Left kidney (tissue), 2 donors: ENCODE data around the gene MCCD1. TPM values are rescaled to one million over a fixed set of nuclear protein-coding genes. Genes with fewer than 3 reads are reported as not detected.
"Not testable (repeated sequence)": the region's sequence is repeated elsewhere in the genome, so short reads cannot be mapped to it uniquely, and the experiment has no call there.

Source experiments
- DNase-seq: peaks from one replicate; pipeline ENCODE4 v3.0.0-alpha.2; 2013
- polyA plus RNA-seq: library from polyadenylated mRNA; unstranded; fragments of 120-200 nt; gene quantifications from one replicate; pipeline ENCODE4 v1.2.1, GENCODE V29; 2013; ENCODE audit not compliant: insufficient read length

MCCD1 gene
- polyA plus RNA-seq, 1 donor: 11.9 TPM

GRCh38 chr6:31541059-31541657 is 12.4 kb downstream of the MCCD1 start:
- peak; percentile 56 for DNase-seq

- peak; percentile 96 for DNase-seq
Measured at GRCh38 chr6:31541658-31542521, 13.1 kb downstream of the MCCD1 start, which contains the start of gene DDX39B. TSS of gene DDX39B (minus strand) at chr6:31542003. CDS start at chr6:31540532, 1,471 bp downstream.

- no peak for DNase-seq
Measured at GRCh38 chr6:31543639-31544038, 14.9 kb downstream of the MCCD1 start.

GRCh38 chr6:31544676-31545075 is 15.9 kb downstream of the MCCD1 start:
- DNase-seq: no peak

- no peak for DNase-seq
Measured at GRCh38 chr6:31545291-31545690, 16.5 kb downstream of the MCCD1 start.

- DNase-seq: peak; percentile 87
Measured at GRCh38 chr6:31546339-31546957, 17.7 kb downstream of the MCCD1 start, which contains the start of gene ATP6V1G2. TSS of gene ATP6V1G2 (minus strand) at chr6:31546608. CDS start at chr6:31546559, 49 bp downstream.

GRCh38 chr6:31546958-31547726 is 18.4 kb downstream of the MCCD1 start, which contains the start of gene NFKBIL1:
TSS of gene NFKBIL1 (plus strand) at chr6:31547608. CDS start at chr6:31547695, 87 bp downstream.
- peak; percentile 96 for DNase-seq

GRCh38 chr6:31547727-31548543 is 19.2 kb downstream of the MCCD1 start:
- no peak for DNase-seq

GRCh38 chr6:31548544-31548873 is 19.7 kb downstream of the MCCD1 start:
- DNase-seq: no peak

GRCh38 chr6:31551371-31551770 is 22.6 kb downstream of the MCCD1 start:
- DNase-seq: not testable (repeated sequence)

GRCh38 chr6:31556307-31556706 is 27.5 kb downstream of the MCCD1 start:
- no peak for DNase-seq

GRCh38 chr6:31557443-31558317 is 28.9 kb downstream of the MCCD1 start:
- DNase-seq: no peak

- DNase-seq: no peak
Measured at GRCh38 chr6:31558318-31558625, 29.5 kb downstream of the MCCD1 start.

- DNase-seq: no peak
Measured at GRCh38 chr6:31558631-31559500, 30.1 kb downstream of the MCCD1 start.

GRCh38 chr6:31559606-31559957 is 30.8 kb downstream of the MCCD1 start:
- no peak for DNase-seq

GRCh38 chr6:31559958-31560696 is 31.4 kb downstream of the MCCD1 start:
- DNase-seq: no peak

GRCh38 chr6:31560697-31561058 is 31.9 kb downstream of the MCCD1 start:
- no peak for DNase-seq

- no peak for DNase-seq
Measured at GRCh38 chr6:31567531-31568370, 39.0 kb downstream of the MCCD1 start.
